Measurements from ENCODE around the gene SLC12A5. TPM values are rescaled to one million over a fixed set of nuclear protein-coding genes. Genes with fewer than 3 reads are reported as not detected.

The SLC12A5 gene
- total RNA-seq, 1 donor from 2014 or later = 8.8 TPM

DNA sequence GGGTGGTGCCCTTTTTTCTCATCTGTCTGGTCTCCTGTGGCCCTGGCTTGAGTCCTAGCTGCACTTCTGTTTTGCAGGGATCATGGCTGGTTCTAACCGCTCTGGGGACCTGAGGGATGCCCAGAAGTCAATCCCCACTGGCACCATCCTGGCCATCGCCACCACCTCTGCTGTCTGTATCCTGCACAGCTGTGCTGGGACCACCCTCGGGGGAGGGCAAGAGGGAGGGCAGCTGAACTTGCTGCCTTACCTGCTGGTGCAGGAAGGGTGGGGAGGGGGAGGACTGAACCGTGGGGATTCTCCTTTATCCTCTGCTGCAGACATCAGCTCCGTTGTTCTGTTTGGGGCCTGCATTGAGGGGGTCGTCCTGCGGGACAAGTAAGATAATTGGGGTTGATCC, 14.5 kb downstream of the SLC12A5 start:
- no peaks in the 10 kb centered on the region for H3K4me1 Mint-ChIP-seq (ENCODE audit: unreplicated experiment)
- H3K27me3 Mint-ChIP-seq (ENCODE audit: unreplicated experiment) = peaks cover 19% of the 10 kb centered on the region
- H3K9me3 Mint-ChIP-seq (ENCODE audit: unreplicated experiment) = no peaks in the 10 kb centered on the region
- H3K27ac Mint-ChIP-seq (ENCODE audit: unreplicated experiment) = no peak overlapping the region
- peak overlapping the region; percentile 56 for H3K4me3 Mint-ChIP-seq (ENCODE audit: unreplicated experiment)
- H3K36me3 Mint-ChIP-seq (ENCODE audit: low read depth, unreplicated experiment) = peaks cover 7% of the 10 kb centered on the region
- TF ChIP-seq, protein P1, sequence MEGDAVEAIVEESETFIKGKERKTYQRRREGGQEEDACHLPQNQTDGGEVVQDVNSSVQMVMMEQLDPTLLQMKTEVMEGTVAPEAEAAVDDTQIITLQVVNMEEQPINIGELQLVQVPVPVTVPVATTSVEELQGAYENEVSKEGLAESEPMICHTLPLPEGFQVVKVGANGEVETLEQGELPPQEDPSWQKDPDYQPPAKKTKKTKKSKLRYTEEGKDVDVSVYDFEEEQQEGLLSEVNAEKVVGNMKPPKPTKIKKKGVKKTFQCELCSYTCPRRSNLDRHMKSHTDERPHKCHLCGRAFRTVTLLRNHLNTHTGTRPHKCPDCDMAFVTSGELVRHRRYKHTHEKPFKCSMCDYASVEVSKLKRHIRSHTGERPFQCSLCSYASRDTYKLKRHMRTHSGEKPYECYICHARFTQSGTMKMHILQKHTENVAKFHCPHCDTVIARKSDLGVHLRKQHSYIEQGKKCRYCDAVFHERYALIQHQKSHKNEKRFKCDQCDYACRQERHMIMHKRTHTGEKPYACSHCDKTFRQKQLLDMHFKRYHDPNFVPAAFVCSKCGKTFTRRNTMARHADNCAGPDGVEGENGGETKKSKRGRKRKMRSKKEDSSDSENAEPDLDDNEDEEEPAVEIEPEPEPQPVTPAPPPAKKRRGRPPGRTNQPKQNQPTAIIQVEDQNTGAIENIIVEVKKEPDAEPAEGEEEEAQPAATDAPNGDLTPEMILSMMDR (IDR thresholded peaks at IDR 0.05; ENCODE audit: unreplicated experiment) = no peak
- DNase-seq (ENCODE audit: low spot score) = no peak

DNA sequence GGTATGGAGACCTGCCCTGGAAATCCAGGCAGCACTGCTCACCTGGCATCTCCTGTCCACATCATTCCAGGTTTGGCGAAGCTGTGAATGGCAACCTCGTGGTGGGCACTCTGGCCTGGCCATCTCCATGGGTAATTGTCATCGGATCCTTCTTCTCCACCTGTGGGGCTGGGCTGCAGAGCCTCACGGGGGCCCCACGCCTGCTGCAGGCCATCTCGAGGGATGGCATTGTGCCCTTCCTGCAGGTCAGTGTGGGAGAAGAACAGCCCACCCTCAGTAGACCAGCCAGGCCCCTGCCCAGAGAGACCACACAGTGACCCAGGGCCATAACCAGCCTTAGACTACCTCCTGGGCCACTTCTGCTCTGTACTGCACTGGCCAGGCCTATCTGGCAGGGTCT, 15.9 kb downstream of the SLC12A5 start:
- Mint-ChIP-seq H3K4me3 (ENCODE audit: unreplicated experiment) (no peak overlapping the region), H3K27me3 (ENCODE audit: unreplicated experiment) (peaks cover 22% of the 10 kb centered on the region), H3K4me1 (ENCODE audit: unreplicated experiment) (no peaks in the 10 kb centered on the region), H3K9me3 (ENCODE audit: unreplicated experiment) (no peaks in the 10 kb centered on the region), H3K27ac (ENCODE audit: unreplicated experiment) (no peak overlapping the region), H3K36me3 (ENCODE audit: low read depth, unreplicated experiment) (peaks cover 7% of the 10 kb centered on the region)
- DNase-seq (ENCODE audit: low spot score) = no peak
- TF ChIP-seq, protein P1 (IDR thresholded peaks at IDR 0.05; ENCODE audit: unreplicated experiment) = no peak

DNA sequence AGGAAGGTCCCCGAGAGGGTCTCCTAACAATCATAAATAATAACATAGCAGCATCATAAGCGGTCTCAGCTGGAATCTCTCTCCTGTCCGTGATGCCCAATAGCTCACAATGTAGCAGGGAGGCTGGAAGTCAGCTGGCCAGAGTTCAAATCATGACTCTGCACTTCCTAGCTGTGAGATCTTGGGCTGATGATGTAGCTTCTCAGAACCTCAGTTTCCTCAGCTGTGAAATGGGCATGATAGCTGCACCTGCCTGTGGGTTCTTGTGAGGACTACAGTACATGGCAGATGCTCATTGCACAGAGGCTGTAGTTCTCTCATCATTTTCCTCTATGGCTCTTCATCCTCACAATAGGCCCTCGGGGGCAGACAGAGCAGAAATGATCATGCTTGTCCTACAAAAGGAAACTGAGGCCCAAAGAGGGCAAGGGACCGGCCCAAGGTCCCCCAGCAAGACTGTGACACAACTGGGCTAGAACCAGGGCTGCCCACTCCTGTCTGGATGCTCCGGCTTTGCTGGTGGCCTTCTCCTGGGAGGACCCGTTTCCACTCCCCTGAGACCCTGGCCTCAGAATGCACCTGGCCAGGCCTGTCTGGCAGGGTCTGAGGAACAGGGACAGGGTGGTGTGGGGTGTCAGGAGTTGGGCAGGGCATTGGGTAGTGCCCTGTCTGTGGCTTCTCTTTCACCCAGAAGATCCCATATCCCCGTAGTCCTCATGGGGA, 17.7 kb downstream of the SLC12A5 start:
- TF ChIP-seq, protein P1 (IDR thresholded peaks at IDR 0.05; ENCODE audit: unreplicated experiment) = no peak
- Mint-ChIP-seq H3K4me3 (ENCODE audit: unreplicated experiment) (no peak overlapping the region), H3K36me3 (ENCODE audit: low read depth, unreplicated experiment) (peaks cover 7% of the 10 kb centered on the region), H3K27me3 (ENCODE audit: unreplicated experiment) (peaks cover 25% of the 10 kb centered on the region), H3K27ac (ENCODE audit: unreplicated experiment) (no peak overlapping the region), H3K4me1 (ENCODE audit: unreplicated experiment) (no peaks in the 10 kb centered on the region), H3K9me3 (ENCODE audit: unreplicated experiment) (no peaks in the 10 kb centered on the region)
- DNase-seq (ENCODE audit: low spot score) = no peak

DNA sequence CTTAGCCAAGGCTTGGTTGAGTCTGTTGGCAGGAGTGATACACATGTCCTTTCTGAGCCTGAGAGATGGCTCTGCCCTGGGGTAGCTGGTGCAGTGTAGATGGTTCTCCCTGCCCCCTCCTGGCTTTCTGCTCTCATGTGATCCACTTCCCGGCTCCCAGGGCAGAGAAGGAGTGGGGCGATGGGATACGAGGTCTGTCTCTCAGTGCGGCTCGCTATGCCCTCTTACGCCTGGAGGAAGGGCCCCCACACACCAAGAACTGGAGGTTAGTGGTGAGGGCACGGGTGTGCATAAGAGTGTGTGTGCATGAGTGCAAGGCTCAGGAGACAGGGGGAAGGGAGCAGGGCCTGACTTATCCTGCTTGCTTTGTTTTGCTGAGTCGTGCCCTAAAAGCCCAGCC, 18.8 kb downstream of the SLC12A5 start:
- H3K36me3 Mint-ChIP-seq (ENCODE audit: low read depth, unreplicated experiment) = peaks cover 7% of the 10 kb centered on the region
- H3K9me3 Mint-ChIP-seq (ENCODE audit: unreplicated experiment) = no peaks in the 10 kb centered on the region
- H3K27ac Mint-ChIP-seq (ENCODE audit: unreplicated experiment) = no peak overlapping the region
- no peak for DNase-seq (ENCODE audit: low spot score)
- H3K27me3 Mint-ChIP-seq (ENCODE audit: unreplicated experiment) = peaks cover 26% of the 10 kb centered on the region
- H3K4me1 Mint-ChIP-seq (ENCODE audit: unreplicated experiment) = no peaks in the 10 kb centered on the region
- no peak overlapping the region for H3K4me3 Mint-ChIP-seq (ENCODE audit: unreplicated experiment)
- TF ChIP-seq, protein P1 (IDR thresholded peaks at IDR 0.05; ENCODE audit: unreplicated experiment) = no peak

DNA sequence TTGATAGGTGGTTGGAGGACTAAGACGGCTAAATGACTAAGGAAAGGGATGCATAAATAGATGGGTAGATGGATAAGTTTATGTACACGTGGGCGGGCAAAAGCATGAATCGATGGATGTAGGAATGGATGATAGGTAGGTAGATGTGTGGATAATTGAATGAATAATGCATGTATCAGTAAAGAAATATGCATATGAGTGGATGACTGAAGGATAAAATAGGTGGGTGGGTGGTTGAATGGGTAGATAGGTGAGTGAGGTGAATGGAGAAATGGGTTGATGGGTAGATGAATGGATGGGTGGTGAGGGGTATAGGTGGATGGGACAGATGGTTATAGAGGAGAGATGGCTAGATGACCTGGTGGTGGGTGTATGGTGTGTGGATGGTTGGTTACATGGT, 20.2 kb downstream of the SLC12A5 start:
- H3K27ac Mint-ChIP-seq (ENCODE audit: unreplicated experiment) = no peak overlapping the region
- TF ChIP-seq, protein P1 (IDR thresholded peaks at IDR 0.05; ENCODE audit: unreplicated experiment) = no peak
- peaks cover 3% of the 10 kb centered on the region for H3K36me3 Mint-ChIP-seq (ENCODE audit: low read depth, unreplicated experiment)
- no peak overlapping the region for H3K4me3 Mint-ChIP-seq (ENCODE audit: unreplicated experiment)
- DNase-seq (ENCODE audit: low spot score) = no peak
- no peaks in the 10 kb centered on the region for H3K9me3 Mint-ChIP-seq (ENCODE audit: unreplicated experiment)
- H3K4me1 Mint-ChIP-seq (ENCODE audit: unreplicated experiment) = no peaks in the 10 kb centered on the region
- peaks cover 24% of the 10 kb centered on the region for H3K27me3 Mint-ChIP-seq (ENCODE audit: unreplicated experiment)

Measured in endothelial cell (in vitro differentiated cells).